ENCODE data around the gene FRMPD2. TPM values are rescaled to one million over a fixed set of nuclear protein-coding genes. Genes with fewer than 3 reads are reported as not detected.
A peak's percentile ranks its signal among the peaks of the same experiment; 100 is the strongest.
"Not testable (repeated sequence)": the region's sequence is repeated elsewhere in the genome, so short reads cannot be mapped to it uniquely, and the experiment has no call there.

The FRMPD2 gene
- total and polyA plus RNA-seq, 12 donors = under 0.01 to 0.55 TPM; not detected in 10

DNA sequence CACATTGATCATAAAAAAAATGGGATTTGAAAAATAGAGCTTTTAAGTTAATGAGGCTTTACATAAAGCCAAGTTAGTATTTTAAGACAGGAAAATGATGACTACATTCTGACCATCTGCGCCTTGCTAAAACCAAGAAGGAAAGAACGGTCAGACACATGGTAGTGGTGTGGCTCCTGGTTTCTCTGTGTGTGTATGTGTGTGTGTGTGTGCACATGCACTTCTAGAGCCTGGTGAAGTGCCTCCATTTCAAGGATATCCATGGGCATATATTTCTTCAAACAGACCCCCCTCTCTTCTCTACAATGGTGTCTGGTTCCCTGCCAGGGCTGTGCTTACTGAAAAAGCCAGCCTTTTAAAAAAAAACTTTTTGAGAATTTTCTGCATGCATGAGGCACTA, 80.9 kb downstream of the FRMPD2 start:
- 89 to 98% (median 90%) methylated on average over 2 of the region's 2 CpGs for WGBS, 4 donors
- Histone ChIP-seq H3K4me1 (replicated peaks in 1 of 2) (peaks cover 5 to 10% of the 10 kb centered on the region in 2 donors), H3K36me3 (replicated peaks in 1 of 2) (no peaks in the 10 kb centered on the region), H3K4me3 (no peak overlapping the region), H3K27ac (no peak overlapping the region), H3K27me3 (no peaks in the 10 kb centered on the region), H3K9me3 (replicated peaks in 1 of 3) (no peaks in the 10 kb centered on the region)
- intact Hi-C loops (cut with DNase I) = no loop called here
- no peak for TF ChIP-seq CTCF (IDR thresholded peaks at IDR 0.05)
- no peak for TF ChIP-seq POLR2A (IDR thresholded peaks at IDR 0.05)
- no peak for DNase-seq

GRCh38 chr10:48192881-48193450, 81.5 kb downstream of the FRMPD2 start:
- DNase-seq = no peak
- no peaks in the 10 kb centered on the region for H3K9me3 ChIP-seq (replicated peaks in 1 of 3)
- H3K4me1 ChIP-seq (replicated peaks in 1 of 2) = peaks cover 5 to 10% of the 10 kb centered on the region in 2 donors
- intact Hi-C loops (cut with DNase I) = no loop called here
- H3K27me3 ChIP-seq = no peaks in the 10 kb centered on the region
- TF ChIP-seq POLR2A (IDR thresholded peaks at IDR 0.05) (no peak), CTCF (IDR thresholded peaks at IDR 0.05) (no peak)
- H3K4me3 ChIP-seq = no peak overlapping the region
- no peaks in the 10 kb centered on the region for H3K36me3 ChIP-seq (replicated peaks in 1 of 2)
- H3K27ac ChIP-seq = no peak overlapping the region
- 80 to 90% (median 86%) methylated on average over 9 of the region's 9 CpGs for WGBS, 4 donors

GRCh38 chr10:48187713-48188485, 86.6 kb downstream of the FRMPD2 start:
- no peaks in the 10 kb centered on the region for H3K4me1 ChIP-seq (replicated peaks in 1 of 2)
- TF ChIP-seq CTCF (IDR thresholded peaks at IDR 0.05) = no peak
- TF ChIP-seq POLR2A (IDR thresholded peaks at IDR 0.05) = no peak
- H3K9me3 ChIP-seq (replicated peaks in 1 of 3) = no peaks in the 10 kb centered on the region
- DNase-seq = peak in 1 of 7 donors; percentile 19
- no peak overlapping the region for H3K4me3 ChIP-seq
- H3K27me3 ChIP-seq = no peaks in the 10 kb centered on the region
- WGBS, 4 donors = 61 to 75% (median 70%) methylated on average over 7 to 10 of the region's 10 CpGs
- H3K36me3 ChIP-seq (replicated peaks in 1 of 2) = no peaks in the 10 kb centered on the region
- no peak overlapping the region for H3K27ac ChIP-seq
- intact Hi-C loops (cut with DNase I) = no loop called here

DNA sequence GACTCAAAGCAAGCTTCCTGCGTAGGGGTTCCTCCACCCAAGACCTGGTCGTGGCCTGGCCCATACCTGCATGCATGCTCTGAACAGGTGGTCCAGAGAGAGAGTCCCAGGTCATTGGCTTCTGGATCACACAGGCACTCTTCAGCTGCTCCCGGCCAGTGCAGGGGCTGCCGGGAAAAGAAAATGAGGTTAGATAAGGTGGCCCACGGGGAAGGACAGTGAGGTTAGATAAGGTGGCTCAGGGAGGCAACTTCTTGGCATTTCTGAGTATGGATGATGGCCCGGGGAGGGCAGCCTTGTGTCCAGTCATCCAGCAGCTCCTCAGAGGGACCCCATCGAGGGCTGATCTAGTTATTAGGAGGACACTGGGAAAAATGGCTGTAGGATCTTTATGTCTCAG, 87.4 kb downstream of the FRMPD2 start:
- Histone ChIP-seq H3K27ac (no peak overlapping the region), H3K4me3 (no peak overlapping the region), H3K36me3 (replicated peaks in 1 of 2) (no peaks in the 10 kb centered on the region), H3K4me1 (replicated peaks in 1 of 2) (no peaks in the 10 kb centered on the region), H3K9me3 (replicated peaks in 1 of 3) (no peaks in the 10 kb centered on the region), H3K27me3 (no peaks in the 10 kb centered on the region)
- no peak for DNase-seq
- intact Hi-C loops (cut with DNase I) = no loop called here
- TF ChIP-seq POLR2A (IDR thresholded peaks at IDR 0.05) (no peak), CTCF (IDR thresholded peaks at IDR 0.05) (no peak)
- WGBS, 4 donors = 79 to 89% (median 85%) methylated on average over 7 of the region's 7 CpGs

DNA sequence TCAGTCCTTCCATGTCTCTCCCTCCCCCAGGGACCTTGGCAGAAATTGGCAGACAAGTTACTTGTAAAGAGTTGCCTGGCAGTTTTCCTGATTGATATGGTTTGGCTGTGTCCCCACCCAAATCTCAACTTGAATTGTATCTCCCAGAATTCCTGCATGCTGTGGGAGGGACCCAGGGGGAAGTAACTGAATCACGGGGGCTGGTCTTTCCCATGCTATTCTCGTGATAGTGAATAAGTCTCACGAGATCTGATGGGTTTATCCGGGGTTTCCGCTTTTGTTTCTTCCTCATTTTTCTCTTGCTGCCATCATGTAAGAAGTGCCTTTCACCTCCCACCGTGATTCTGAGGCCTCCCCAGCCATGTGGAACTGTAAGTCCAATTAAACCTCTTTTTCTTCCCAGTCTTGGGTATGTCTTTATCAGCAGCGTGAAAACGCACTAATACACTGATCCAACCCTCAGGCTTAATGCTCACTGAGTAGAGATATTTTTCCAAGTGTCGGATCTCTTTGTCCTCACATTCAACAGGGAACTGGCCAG, 88.2 kb downstream of the FRMPD2 start:
- H3K27me3 ChIP-seq; H3K27ac ChIP-seq; DNase-seq; H3K9me3 ChIP-seq (replicated peaks in 1 of 3); H3K4me3 ChIP-seq; H3K4me1 ChIP-seq (replicated peaks in 1 of 2); H3K36me3 ChIP-seq (replicated peaks in 1 of 2); intact Hi-C loops (cut with DNase I): not testable (repeated sequence)
- WGBS, 4 donors = 91 to 94% (median 92%) methylated on average over 9 of the region's 9 CpGs

Measured in adrenal gland (tissue), 12 donors.